GM21529 (cell line): ENCODE data around the gene MORN2.

Source experiments
- ATAC-seq: cut with Tn5 transposase; IDR thresholded peaks from one replicate; pipeline ENCODE4 v1.9.1; 2021; ENCODE audit not compliant: unreplicated experiment

Gene MORN2

GRCh38 chr2:38889045-38889444 is 13.3 kb downstream of the MORN2 start:
- ATAC-seq: no peak

- no peak for ATAC-seq
Measured at GRCh38 chr2:38889575-38889974, 13.8 kb downstream of the MORN2 start, which contains the start of gene ARHGEF33. Gene ARHGEF33, plus strand, starts transcription at chr2:38889875. Its CDS starts 29,573 bp downstream, at chr2:38919448.

GRCh38 chr2:38892819-38893218 is 17.0 kb downstream of the MORN2 start:
- ATAC-seq: no peak

- no peak for ATAC-seq
Measured at GRCh38 chr2:38898256-38898655, 22.5 kb downstream of the MORN2 start.

GRCh38 chr2:38900726-38901125 is 24.9 kb downstream of the MORN2 start:
- ATAC-seq: no peak

- ATAC-seq: no peak
Measured at GRCh38 chr2:38905251-38905650, 29.5 kb downstream of the MORN2 start.

- no peak for ATAC-seq
Measured at GRCh38 chr2:38907242-38907641, 31.5 kb downstream of the MORN2 start.

- ATAC-seq: peak; percentile 94
Measured at GRCh38 chr2:38907743-38908562, 32.2 kb downstream of the MORN2 start.

- no peak for ATAC-seq
Measured at GRCh38 chr2:38909872-38910271, 34.1 kb downstream of the MORN2 start.

GRCh38 chr2:38911191-38911590 is 35.4 kb downstream of the MORN2 start:
- ATAC-seq: no peak

GRCh38 chr2:38912619-38913018 is 36.8 kb downstream of the MORN2 start:
- ATAC-seq: no peak

GRCh38 chr2:38922389-38922788 is 46.6 kb downstream of the MORN2 start:
- ATAC-seq: no peak

GRCh38 chr2:38922902-38923301 is 47.1 kb downstream of the MORN2 start:
- no peak for ATAC-seq

GRCh38 chr2:38925982-38926381 is 50.2 kb downstream of the MORN2 start:
- ATAC-seq: no peak

GRCh38 chr2:38930600-38930999 is 54.8 kb downstream of the MORN2 start:
- ATAC-seq: no peak
